NCI-H2171 treated with DMSO at 0.1 percent for 48 hours (cell line): Measurements from ENCODE around the gene C16orf95.

ENCODE experiments used
- DNase-seq: peaks from one replicate; lab custom pipeline; 2025; lab: John Stamatoyannopoulos, UW

Gene C16orf95

GRCh38 chr16:87332150-87332549 is 15.0 kb upstream of the C16orf95 start:
- no peak for DNase-seq

- no peak for DNase-seq
Observed at GRCh38 chr16:87331241-87331801, 14.1 kb upstream of the C16orf95 start.

GRCh38 chr16:87330646-87331045 is 13.5 kb upstream of the C16orf95 start:
- no peak for DNase-seq

- no peak for DNase-seq
Observed at GRCh38 chr16:87330257-87330624, 13.0 kb upstream of the C16orf95 start.

GRCh38 chr16:87329436-87330256 is 12.5 kb upstream of the C16orf95 start:
- DNase-seq: no peak

- no peak for DNase-seq
Observed at GRCh38 chr16:87328846-87329245, 11.7 kb upstream of the C16orf95 start.

GRCh38 chr16:87327798-87328495 is 10.8 kb upstream of the C16orf95 start:
- no peak for DNase-seq

GRCh38 chr16:87326151-87326571 is 9.0 kb upstream of the C16orf95 start:
- no peak for DNase-seq

GRCh38 chr16:87325423-87325858 is 8.2 kb upstream of the C16orf95 start:
- no peak for DNase-seq

GRCh38 chr16:87324411-87325275 is 7.5 kb upstream of the C16orf95 start:
- peak; percentile 42 for DNase-seq

GRCh38 chr16:87323727-87324410 is 6.7 kb upstream of the C16orf95 start:
- peak; percentile 83 for DNase-seq

- no peak for DNase-seq
Observed at GRCh38 chr16:87322833-87323726, 5.9 kb upstream of the C16orf95 start.

- no peak for DNase-seq
Observed at GRCh38 chr16:87322360-87322759, 5.2 kb upstream of the C16orf95 start.

- peak; percentile 87 for DNase-seq
Observed at GRCh38 chr16:87321336-87322107, 4.3 kb upstream of the C16orf95 start.

- no peak for DNase-seq
Observed at GRCh38 chr16:87320510-87321227, 3.5 kb upstream of the C16orf95 start.

- no peak for DNase-seq
Observed at GRCh38 chr16:87319997-87320491, 2.9 kb upstream of the C16orf95 start.

GRCh38 chr16:87319011-87319410 is 1.8 kb upstream of the C16orf95 start:
- DNase-seq: no peak

GRCh38 chr16:87317750-87318644 is 805 bp upstream of the C16orf95 start:
- DNase-seq: peak; percentile 57
